ENCODE measurements around the gene TET3.

Gene TET3

DNA sequence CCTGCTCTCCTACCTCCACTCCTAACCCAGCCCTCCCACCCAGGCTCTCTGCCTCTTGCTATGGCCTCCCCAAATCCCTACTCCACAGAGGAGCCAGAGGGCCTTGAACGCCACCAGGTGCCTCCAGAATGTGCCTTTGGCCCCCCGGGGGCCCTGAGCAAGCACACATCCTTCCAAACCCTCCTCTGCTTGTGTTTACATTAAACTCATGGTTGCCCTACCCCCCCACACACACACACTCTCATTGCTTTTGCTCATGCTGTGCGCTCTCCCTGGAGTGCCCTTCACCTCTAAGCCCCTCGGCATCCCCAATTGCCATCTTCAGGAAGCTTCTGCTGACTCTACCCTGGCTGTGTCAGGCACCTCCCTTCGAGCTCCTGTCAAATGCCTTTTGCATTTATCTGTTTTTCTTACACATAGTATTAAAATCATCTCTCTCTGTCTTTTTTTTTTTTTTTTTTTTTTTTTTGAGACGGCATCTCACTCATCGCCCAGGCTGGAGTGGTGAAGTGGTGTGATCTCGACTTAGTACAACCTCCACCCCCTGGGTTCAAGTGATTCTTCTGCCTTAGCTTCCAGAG, 16.3 kb upstream of the TET3 start:
- no peak for FAIRE-seq
- no peak for DNase-seq (ENCODE audit: insufficient read length)

GRCh38 chr2:73969356-73969755, 15.4 kb upstream of the TET3 start:
- no peak for DNase-seq (ENCODE audit: insufficient read length)
- FAIRE-seq, result no peak
- TF ChIP-seq TAF1 (IDR thresholded peaks at IDR 0.05; ENCODE audit: borderline replicate concordance, low read depth, low read length) (no peak), POLR2AphosphoS5 (IDR thresholded peaks at IDR 0.05; ENCODE audit: low read depth, low read length) (no peak)

More for the DNA sequence above, 16.3 kb upstream of the TET3 start:
- TF ChIP-seq POLR2A (IDR thresholded peaks at IDR 0.05; ENCODE audit: low read depth, low read length) (no peak), TAF1 (IDR thresholded peaks at IDR 0.05; ENCODE audit: borderline replicate concordance, low read depth, low read length) (no peak), POLR2AphosphoS5 (IDR thresholded peaks at IDR 0.05; ENCODE audit: low read depth, low read length) (no peak)

GRCh38 chr2:73970141-73970803, 14.4 kb upstream of the TET3 start:
- TF ChIP-seq TAF1 (IDR thresholded peaks at IDR 0.05; ENCODE audit: borderline replicate concordance, low read depth, low read length) (no peak), POLR2A (IDR thresholded peaks at IDR 0.05; ENCODE audit: low read depth, low read length) (no peak), POLR2AphosphoS5 (IDR thresholded peaks at IDR 0.05; ENCODE audit: low read depth, low read length) (no peak)
- no peak for FAIRE-seq
- no peak for DNase-seq (ENCODE audit: insufficient read length)

- peak; percentile 39 for DNase-seq (ENCODE audit: insufficient read length)
- TF ChIP-seq TAF1 (IDR thresholded peaks at IDR 0.05; ENCODE audit: borderline replicate concordance, low read depth, low read length) (no peak), POLR2A (IDR thresholded peaks at IDR 0.05; ENCODE audit: low read depth, low read length) (no peak), POLR2AphosphoS5 (IDR thresholded peaks at IDR 0.05; ENCODE audit: low read depth, low read length) (0 out of 2 replicates have a peak, but pooled peaks have one; percentile 35)
- FAIRE-seq, result no peak
Measured at GRCh38 chr2:73970850-73971471, 13.7 kb upstream of the TET3 start.

GRCh38 chr2:73971722-73972121, 13.0 kb upstream of the TET3 start:
- no peak for DNase-seq (ENCODE audit: insufficient read length)
- FAIRE-seq, result no peak
- TF ChIP-seq TAF1 (IDR thresholded peaks at IDR 0.05; ENCODE audit: borderline replicate concordance, low read depth, low read length) (no peak), POLR2A (IDR thresholded peaks at IDR 0.05; ENCODE audit: low read depth, low read length) (no peak), POLR2AphosphoS5 (IDR thresholded peaks at IDR 0.05; ENCODE audit: low read depth, low read length) (no peak)

DNA sequence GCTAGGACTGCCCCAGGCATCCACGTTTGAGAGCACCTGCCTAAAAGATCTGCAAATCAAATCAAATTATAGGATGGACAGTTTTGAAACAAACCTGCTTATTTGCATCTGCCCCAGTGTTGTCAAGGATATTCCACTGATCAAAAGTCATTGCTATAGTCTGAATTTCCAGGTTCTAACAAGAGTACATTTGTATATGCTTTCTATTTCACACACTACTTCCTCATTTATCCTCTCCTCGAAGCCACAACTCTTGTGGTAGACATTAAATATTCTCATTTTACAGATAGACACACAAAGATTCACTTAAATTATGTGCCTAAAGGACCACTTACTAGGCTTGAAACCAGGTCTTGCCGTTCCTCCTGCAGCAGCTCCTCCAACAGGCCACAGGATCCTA, 11.9 kb upstream of the TET3 start:
- TF ChIP-seq POLR2A (IDR thresholded peaks at IDR 0.05; ENCODE audit: low read depth, low read length), result no peak
- no peak for TF ChIP-seq POLR2AphosphoS5 (IDR thresholded peaks at IDR 0.05; ENCODE audit: low read depth, low read length)
- no peak for TF ChIP-seq TAF1 (IDR thresholded peaks at IDR 0.05; ENCODE audit: borderline replicate concordance, low read depth, low read length)
- DNase-seq (ENCODE audit: insufficient read length), result no peak
- FAIRE-seq, result peak; percentile 44

GRCh38 chr2:73975731-73976130, 9.0 kb upstream of the TET3 start:
- no peak for TF ChIP-seq TAF1 (IDR thresholded peaks at IDR 0.05; ENCODE audit: borderline replicate concordance, low read depth, low read length)
- no peak for TF ChIP-seq POLR2AphosphoS5 (IDR thresholded peaks at IDR 0.05; ENCODE audit: low read depth, low read length)
- TF ChIP-seq POLR2A (IDR thresholded peaks at IDR 0.05; ENCODE audit: low read depth, low read length), result no peak
- no peak for FAIRE-seq
- DNase-seq (ENCODE audit: insufficient read length), result no peak

DNA sequence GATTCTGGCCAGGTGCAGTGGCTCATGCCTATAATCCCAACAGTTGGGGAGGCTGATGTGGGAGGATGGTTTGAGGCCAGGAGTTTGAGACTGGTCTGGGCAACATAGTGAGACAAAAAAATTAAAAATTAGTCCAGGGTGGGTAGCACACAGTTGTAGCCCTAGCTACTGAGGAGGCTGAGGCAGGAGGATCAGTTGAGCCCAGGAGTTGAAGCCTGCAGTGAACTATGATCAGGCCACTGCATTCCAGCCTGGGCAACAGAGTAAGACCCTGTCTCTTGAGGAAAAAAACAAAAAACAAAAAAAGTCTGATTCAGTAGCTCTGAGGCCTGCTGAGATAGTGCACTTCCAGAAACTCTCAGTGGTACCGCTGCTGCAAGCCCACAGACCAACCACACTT, 7.9 kb upstream of the TET3 start:
- no peak for TF ChIP-seq POLR2AphosphoS5 (IDR thresholded peaks at IDR 0.05; ENCODE audit: low read depth, low read length)
- TF ChIP-seq TAF1 (IDR thresholded peaks at IDR 0.05; ENCODE audit: borderline replicate concordance, low read depth, low read length), result no peak
- TF ChIP-seq POLR2A (IDR thresholded peaks at IDR 0.05; ENCODE audit: low read depth, low read length), result no peak
- FAIRE-seq (no peak), DNase-seq (ENCODE audit: insufficient read length) (no peak)

DNA sequence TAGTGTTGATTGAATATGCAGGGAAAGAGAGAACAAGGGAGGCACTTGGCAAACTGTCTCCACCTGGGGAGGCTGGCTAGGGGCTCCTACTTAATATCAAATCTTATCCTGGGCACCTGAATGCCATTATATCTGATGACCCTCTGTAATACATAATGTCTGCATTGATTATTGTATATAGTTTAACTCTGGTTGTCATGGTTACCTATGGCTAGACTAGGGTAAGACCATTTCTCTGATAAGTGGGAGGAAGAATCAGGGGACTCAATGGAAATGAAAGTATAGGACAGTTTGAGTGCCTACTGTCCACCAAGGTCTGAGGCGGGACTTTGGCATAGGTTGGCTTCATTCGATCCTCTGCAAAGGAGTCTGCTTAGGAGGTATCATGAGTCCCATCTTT, 7.2 kb upstream of the TET3 start:
- TF ChIP-seq TAF1 (IDR thresholded peaks at IDR 0.05; ENCODE audit: borderline replicate concordance, low read depth, low read length) (no peak), POLR2AphosphoS5 (IDR thresholded peaks at IDR 0.05; ENCODE audit: low read depth, low read length) (no peak), POLR2A (IDR thresholded peaks at IDR 0.05; ENCODE audit: low read depth, low read length) (no peak)
- FAIRE-seq (no peak), DNase-seq (ENCODE audit: insufficient read length) (no peak)

- TF ChIP-seq TAF1 (IDR thresholded peaks at IDR 0.05; ENCODE audit: borderline replicate concordance, low read depth, low read length) (no peak), POLR2A (IDR thresholded peaks at IDR 0.05; ENCODE audit: low read depth, low read length) (no peak), POLR2AphosphoS5 (IDR thresholded peaks at IDR 0.05; ENCODE audit: low read depth, low read length) (no peak)
- no peak for DNase-seq (ENCODE audit: insufficient read length)
Measured at GRCh38 chr2:73979021-73979420, 5.7 kb upstream of the TET3 start.

DNA sequence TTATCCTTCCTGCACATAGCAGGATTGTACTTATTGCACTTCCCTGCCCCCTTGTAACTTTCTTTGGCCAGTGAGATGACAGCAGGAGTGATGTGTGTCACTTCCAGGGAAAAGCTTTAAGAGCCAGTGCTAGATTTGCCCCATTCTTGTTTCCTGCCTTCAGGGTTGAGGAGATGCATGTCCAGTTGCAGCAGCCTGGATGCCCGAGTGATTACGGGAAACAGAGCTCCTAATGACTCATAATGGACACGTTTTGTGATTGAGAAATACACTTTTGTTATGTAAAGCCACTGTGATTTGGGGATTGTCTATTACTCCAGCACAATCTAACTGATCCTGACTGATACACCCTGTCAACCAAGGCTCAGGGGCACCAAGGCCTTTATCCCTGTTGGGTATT, 5.0 kb upstream of the TET3 start:
- no peak for FAIRE-seq
- no peak for DNase-seq (ENCODE audit: insufficient read length)
- no peak for TF ChIP-seq TAF1 (IDR thresholded peaks at IDR 0.05; ENCODE audit: borderline replicate concordance, low read depth, low read length)
- TF ChIP-seq POLR2A (IDR thresholded peaks at IDR 0.05; ENCODE audit: low read depth, low read length), result no peak
- TF ChIP-seq POLR2AphosphoS5 (IDR thresholded peaks at IDR 0.05; ENCODE audit: low read depth, low read length), result no peak

More at GRCh38 chr2:73979021-73979420, 5.7 kb upstream of the TET3 start:
- peak; percentile 24 for FAIRE-seq

GRCh38 chr2:73980566-73980965, 4.1 kb upstream of the TET3 start:
- FAIRE-seq (no peak), DNase-seq (ENCODE audit: insufficient read length) (no peak)
- no peak for TF ChIP-seq TAF1 (IDR thresholded peaks at IDR 0.05; ENCODE audit: borderline replicate concordance, low read depth, low read length)
- no peak for TF ChIP-seq POLR2A (IDR thresholded peaks at IDR 0.05; ENCODE audit: low read depth, low read length)
- TF ChIP-seq POLR2AphosphoS5 (IDR thresholded peaks at IDR 0.05; ENCODE audit: low read depth, low read length), result no peak
